LNCAP (cell line): ENCODE results near the gene TTC8.

Source experiments
- TF ChIP-seq, protein P1 (sequence below): fragments of 450-650 bp; IDR thresholded peaks from 2 replicates; pipeline ENCODE4 v1.5.1; 2017; ENCODE audit warnings: mild to moderate bottlenecking

TTC8 gene

DNA sequence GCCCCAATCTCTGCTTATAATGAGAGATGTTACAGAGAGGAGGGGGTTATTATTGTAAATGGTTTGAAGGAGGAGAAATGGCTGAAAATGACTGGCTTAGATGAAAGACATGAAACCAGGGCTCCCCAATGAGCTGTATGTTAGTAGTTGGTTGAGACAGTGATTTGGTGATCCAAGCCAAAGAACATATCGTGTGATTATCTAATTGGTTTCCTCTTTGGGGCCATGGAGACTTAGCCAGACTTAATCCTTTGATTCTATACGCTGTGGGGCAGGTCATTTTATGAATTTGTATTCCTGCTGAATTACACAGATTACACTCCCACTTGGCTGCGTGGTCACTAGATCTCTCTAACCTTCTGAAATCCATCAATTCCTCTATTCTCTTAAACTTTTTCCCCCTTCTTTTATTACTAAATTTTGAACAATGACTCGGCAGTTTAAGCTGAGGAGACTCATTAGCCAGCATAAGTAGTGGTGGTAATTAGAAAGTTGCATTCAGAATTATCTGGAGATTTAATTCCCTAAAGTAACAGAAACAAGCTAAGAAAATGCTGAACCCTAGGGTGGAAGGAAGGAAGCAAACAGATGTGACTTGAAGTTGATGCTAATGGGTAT is 5.3 kb downstream of the TTC8 start:
- TF ChIP-seq, protein P1, sequence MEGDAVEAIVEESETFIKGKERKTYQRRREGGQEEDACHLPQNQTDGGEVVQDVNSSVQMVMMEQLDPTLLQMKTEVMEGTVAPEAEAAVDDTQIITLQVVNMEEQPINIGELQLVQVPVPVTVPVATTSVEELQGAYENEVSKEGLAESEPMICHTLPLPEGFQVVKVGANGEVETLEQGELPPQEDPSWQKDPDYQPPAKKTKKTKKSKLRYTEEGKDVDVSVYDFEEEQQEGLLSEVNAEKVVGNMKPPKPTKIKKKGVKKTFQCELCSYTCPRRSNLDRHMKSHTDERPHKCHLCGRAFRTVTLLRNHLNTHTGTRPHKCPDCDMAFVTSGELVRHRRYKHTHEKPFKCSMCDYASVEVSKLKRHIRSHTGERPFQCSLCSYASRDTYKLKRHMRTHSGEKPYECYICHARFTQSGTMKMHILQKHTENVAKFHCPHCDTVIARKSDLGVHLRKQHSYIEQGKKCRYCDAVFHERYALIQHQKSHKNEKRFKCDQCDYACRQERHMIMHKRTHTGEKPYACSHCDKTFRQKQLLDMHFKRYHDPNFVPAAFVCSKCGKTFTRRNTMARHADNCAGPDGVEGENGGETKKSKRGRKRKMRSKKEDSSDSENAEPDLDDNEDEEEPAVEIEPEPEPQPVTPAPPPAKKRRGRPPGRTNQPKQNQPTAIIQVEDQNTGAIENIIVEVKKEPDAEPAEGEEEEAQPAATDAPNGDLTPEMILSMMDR = no peak

DNA sequence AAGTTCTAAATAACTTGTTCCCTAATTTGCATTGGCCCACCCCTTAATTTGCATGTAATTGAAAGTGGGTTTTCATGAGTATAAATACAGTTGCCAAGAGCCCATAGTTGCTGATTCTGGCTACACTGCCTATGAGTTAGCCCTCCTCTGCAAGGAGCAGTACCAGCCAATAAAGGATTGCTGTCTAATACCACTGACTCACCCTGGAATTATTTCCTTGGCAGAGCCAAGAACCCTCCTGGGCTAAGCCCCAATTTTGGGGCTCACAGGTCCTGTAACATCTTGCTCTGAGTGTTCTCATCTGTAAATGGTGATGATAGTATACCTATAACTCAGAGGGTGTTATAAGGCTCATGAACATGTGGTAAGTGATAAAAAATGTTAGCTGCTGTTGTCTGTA is 6.8 kb downstream of the TTC8 start:
- TF ChIP-seq, protein P1 = no peak

DNA sequence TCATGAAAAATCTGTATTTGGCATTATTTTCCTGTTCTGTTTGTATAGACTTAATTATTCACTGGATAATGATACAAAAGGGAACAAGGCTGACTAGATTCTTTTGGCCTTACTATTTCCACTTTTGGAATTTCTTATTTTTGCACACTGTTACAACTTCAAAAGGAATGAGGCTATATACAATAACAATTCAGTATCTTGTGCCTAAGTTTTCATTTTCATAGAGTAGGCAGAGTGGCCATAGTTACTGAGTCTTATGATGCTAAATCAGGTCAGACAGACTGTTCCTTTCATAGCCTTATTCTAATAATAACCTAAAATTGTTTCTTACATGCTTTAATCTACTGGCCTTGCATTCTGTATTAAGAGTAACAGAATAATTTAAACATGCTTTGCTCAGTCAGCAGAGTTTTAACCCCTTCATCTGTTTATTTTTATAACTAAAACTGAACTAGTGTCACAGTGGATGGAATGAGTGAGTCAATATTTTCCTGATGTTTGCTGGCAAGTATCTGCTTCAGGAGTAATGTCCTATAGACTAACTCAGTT is 10.5 kb downstream of the TTC8 start:
- TF ChIP-seq, protein P1 = no peak

DNA sequence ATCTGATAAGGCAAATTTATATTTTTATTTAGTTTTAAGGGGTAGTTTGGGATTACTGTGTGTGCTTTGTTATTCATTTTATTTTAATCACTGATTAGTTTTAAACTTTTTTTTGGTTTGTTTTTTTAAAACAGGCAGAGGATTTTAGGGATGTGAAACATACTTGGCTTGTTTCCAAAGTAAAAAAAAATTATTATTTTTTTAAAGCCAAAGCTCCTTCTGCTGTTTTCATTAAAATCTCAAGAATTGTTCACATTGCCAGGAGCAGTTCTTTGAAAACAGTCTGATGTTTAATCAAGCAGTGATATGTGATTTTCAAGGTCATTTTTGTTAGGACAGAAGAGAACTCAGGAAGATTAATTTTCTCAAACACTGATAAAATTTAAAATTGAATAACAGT is 11.2 kb downstream of the TTC8 start:
- TF ChIP-seq, protein P1 = no peak

DNA sequence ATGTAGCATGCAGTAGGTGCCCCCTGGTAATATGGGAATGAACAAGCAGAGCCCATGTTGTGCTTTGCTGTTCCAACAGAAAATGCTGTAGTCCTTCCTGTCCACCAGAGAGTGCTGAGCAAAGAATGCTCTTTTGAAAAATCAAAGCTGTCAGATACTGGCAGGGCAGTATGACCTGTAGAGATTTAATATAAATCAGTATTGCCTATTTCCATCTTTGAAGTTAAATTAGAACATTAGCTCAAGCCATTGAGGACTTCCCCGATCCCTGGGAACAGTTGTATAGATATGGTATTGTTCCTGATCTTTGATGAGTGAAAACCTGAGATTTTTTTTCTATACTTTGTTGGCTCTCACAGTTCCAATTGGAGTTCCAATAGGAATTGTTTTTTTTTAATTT is 13.0 kb downstream of the TTC8 start:
- TF ChIP-seq, protein P1 = no peak

DNA sequence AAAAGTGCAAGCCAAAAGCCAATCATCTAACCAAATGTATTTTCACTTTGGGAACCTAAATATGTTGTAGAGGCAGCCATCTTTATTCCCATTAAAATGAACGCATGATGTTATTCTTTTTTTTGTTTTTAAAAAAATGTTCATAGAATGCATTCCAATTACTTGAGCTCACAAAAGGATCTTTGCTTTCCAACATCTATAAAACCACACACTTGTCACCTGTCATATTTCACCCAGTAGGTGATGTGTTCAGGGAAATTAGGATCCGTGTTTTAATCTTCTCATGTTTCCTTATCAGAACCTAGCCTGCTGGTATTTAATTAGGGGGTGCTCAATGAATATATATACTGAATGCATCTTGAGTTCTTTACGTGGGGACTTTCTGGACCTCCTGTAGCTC is 13.6 kb downstream of the TTC8 start:
- TF ChIP-seq, protein P1 = no peak

DNA sequence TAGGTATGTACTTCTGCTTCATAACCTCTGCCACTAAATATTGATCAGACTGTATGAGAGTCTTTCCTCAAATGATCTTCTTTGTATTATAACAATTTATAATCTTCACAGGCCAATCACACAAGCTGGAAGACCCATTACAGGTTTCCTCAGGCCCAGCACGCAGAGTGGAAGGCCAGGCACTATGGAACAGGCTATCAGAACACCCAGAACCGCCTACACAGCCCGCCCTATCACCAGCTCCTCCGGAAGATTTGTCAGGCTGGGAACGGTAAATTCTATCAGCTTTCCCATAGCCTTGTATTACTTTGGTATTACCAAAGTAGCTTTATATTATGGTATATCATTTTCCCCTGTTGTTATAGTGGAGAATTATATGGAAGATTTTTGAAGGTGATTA is 16.5 kb downstream of the TTC8 start:
- TF ChIP-seq, protein P1 = no peak

DNA sequence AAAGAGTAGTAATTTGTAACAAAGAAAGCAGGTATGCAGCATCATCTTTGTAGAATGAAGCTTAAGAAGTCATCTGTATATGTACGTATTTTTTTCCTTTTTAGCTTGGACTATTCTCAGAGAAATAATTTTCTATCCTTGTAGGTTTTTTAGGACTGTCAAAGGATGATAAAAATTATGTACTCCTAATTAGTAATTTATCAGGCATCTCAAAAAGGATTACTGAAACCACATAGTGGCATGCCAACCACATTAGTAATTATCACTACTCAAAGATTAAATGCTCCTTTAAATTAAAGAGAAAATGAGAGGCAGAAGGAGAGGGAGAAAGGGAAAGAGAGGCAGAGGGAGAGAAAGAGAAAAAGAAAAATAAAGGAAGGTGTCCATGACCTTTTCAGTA is 17.3 kb downstream of the TTC8 start:
- TF ChIP-seq, protein P1 = no peak
